ENCODE measurements around the gene PRICKLE2.

PRICKLE2 gene

DNA sequence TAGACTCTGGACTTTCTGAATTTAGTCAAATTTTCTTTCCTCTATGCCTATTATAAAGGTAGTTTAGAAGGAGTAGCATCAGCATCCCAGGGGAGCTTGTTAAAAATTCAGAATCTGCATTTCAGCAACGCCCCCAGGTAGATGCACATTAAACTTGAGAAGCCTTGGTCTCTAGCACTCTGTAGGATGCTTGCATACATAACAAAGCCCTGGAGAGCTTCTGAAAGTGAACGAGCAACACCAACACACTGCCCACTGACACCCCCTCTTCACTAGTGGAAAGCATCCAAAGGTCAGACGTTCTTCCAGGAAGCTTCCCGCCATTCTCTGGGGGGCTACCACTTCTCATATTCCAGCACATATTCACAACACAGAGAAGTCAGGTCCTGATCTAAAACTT, 6.5 kb downstream of the PRICKLE2 start:
- DNase-seq: no peak

DNA sequence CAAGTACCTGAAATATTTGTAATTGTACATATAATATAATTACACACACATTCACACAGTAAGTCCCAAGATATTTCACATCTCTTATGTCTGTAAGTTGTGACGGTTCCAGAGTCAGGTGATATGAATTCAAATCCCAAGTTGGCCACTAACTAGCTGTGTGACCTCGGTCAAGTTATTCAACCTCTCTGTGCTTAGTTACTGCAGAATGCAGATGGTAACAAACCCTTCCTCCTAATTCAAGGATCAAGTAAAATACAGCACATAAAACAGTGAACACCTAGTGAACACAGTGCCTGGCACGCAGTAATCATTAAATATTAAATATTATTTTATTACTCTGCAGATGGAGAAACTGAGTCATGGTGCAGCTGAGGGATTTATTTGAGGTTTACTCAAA, 6.9 kb downstream of the PRICKLE2 start:
- no peak for DNase-seq

DNA sequence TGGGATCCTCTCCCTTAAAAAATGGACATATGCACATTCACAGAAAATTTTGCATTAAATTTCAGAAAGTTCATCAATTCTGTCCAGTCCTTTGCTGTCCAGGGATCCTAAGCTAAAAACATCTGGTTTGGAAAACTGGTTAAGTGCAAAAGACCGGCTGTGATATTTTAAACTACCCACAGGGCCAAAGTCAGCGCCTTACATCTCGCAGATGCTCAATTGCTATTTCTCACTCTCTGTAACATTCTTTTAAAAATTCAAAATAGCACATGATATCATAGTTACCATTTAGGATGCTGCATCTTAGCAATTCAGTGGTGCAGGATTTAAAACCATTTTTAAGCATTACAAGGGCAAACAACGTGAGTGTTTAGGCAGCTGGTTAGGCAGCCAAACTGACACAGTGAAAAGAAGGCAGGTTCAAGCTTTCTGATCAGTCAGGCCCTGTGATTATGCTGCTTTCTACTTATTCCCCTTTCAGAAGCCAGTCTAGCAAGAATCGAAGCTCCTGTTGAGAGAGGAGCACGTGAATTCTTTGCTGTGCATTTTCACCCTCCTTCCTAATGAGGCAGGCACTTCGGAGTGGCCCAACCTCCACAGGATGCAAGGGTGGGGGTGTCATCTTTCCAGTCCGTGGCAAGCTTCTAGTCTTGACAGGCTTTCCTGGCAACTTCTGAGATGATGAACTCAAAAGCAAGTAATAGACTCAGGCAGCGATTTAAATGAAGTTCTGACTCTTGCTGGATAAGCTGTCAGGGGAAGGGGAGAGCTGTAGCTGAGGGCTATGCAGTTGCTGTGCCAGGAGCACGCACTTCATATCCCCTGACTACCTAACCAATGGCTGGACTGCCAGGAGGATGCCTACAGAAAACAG, 8.8 kb downstream of the PRICKLE2 start:
- DNase-seq: no peak

DNA sequence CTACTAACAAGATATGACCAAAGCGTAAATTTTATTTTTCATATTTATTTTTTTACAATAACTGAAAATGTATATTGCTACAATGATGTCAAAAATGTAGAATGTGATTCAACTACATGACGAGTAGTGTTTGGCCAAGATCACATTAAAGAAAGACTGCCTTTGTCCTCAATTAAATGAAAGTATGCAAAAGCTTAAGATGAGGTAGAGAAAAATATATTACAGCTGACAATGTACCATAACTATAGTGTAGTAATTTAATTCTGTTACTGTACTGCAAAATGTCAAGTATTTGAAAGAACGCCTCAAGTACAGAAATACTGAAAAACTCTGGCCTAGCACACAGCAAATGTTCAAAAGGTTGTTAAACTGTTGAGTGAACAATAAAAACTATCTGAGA, 9.7 kb downstream of the PRICKLE2 start:
- DNase-seq: no peak

DNA sequence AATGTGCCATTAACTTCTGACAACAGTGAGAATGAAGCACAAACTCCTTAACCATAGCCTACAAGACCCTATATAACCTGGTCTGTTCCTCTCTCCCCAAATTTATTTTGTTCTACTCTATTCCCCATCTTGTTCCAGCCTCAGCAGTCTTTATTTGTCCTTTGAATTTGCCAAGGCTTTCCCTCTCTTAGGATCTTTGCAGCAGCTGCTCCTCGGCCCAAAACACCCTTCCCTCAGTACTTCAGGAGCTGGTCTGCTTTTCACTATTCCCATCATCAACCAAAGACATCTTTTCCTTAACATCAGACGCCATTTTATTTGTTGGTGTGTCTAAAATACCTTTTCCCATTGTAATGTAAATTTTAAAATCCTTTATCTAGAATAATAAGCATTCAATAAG, 10.2 kb downstream of the PRICKLE2 start:
- DNase-seq: no peak

DNA sequence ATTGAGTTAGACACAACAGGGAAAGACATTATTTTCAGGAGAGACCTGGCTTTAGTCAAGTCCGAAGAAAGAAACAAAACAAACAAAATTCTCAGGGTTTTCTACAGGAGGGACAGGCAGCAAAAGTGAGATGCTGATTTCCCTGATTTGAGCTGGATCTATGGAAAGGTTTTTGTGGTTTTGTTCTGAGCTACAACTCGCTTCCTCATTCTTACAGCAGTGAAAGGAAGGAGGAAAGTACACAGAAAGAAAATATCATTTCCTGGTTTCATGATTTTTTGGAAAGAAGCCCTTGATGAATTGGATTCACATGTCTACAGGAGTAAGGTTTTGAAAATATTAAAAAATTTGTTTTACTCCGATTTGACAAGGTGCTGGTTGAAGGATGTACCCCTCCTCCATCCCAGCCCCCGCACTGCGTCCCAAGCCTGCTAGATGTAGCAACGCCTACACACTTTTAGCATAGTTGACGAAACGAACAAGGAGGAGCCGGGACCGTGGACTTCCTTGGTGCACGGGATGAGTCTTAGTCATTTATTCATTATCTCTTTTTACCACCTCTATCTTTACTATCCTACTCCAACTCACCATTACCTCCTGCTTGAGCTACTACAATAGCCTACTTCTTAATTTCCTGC, 10.8 kb downstream of the PRICKLE2 start:
- no peak for DNase-seq

DNA sequence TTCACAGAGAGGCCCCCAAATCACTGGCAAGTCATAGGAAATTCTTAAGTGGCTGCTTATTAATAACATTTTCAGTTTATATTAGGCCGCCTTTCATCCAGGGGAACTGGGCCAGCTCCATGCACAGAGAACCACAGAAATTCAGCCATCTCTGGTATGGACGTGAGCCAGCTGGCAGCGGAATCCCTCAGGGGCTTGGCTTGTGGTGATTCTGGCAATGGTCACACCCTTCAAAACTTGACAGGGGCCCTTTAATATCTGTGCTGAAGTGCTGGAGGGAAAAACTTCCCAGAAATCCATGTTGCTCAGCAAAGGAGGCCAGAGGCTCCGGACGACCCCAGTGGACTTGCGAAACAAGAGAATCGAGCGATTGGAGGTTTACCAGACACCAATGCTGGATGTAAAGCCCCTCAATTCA, 11.3 kb downstream of the PRICKLE2 start:
- no peak for DNase-seq

DNA sequence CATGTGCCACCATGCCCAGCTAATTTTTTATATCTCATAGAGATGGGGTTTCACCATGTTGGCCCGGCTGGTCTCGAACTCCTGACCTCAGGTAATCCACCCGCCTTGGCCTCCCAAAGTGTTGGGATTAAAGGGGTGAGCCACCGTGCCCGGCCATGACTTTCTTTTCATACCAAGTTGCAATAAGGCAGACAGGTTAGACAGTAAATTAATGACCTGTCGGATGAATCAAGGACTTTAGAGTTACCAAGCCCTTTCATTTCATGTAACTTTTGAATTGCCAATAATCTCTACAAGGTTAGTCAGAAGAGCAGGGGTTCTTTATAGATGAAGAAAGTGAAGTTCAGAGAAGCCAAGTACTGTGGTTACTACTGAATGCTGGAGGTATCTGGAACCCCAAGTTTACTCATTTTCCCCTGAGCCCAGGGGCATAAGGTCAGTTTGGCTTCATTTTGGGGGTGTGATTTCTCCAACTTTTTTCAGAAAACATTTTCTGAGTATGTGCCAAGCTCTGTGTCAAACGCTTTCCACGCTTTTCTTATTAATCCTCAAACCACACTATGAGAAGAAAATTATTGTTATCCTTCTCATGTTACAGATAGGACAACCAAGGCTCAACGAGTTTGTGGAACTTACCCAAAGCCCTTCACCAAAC, 11.9 kb downstream of the PRICKLE2 start:
- no peak for DNase-seq

DNA sequence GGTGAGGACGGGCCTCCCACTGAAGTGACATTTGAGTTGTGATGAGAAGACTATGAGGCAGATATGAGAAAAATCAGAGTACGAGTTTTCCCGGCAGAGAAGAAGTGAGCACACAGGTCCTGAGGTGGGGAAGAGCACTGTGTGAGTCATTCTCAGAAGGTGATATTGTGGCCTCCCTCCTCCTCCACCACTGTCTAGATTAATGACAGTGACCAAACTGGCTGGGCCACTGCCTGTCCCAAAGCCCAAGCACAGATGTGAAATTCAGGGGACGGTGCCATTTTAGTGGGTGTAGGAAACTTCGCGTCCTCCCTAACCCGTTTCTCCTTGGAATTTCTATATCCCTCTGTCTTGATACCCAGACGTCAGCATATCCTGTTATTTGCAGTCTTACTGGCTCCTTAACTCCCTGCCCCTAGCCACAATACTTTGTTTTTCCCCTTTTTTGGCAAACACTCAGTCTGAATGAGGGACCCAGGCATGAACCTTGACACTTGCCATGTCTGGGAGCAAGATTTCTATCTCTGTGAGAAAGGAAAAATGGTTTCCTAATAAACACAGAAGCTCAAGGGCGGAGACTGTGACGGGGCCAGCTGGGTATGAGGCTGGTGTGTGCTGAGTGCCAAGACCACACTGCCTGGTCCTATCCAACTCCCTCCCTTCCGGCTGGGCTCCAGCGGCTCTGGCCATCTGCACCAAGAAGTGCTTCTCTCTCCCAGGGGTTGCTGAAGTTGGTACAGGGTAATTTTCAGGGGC, 15.2 kb downstream of the PRICKLE2 start:
- no peak for DNase-seq

DNA sequence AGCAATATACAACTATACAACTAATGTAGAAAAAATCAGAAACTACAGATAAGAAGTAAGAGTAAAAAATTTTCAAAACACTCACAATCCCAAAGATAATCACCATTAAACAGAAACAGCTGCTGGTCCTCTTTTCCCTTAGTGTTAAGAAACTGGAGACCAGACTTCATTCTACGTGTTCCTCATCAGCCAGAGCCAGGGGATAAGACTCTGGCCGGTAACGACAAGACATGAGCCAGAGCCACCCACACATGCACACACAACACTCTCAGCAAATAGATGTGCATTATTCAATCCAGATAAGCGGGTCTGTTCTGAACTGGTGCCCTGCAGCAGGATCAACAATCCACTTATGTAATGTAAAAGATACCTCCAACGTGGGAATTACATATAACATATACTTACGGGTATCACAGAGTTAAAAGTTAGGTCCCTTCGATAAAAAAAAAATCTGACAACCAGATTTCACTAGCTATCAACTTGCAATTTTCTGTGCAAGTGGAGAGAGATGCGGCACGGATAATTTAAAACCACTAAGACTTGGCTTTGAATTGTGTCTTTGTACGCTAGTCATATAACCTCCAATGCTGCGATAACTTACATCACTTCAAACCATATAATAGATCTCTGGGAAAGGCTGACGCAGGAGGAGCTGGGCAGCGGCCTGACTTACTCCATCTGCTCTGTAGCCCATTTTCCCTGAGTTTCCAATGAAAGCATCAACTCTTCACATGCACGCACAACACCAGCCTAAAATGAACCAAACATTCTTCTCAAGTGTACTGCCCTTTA, 17.8 kb downstream of the PRICKLE2 start:
- no peak for DNase-seq

DNA sequence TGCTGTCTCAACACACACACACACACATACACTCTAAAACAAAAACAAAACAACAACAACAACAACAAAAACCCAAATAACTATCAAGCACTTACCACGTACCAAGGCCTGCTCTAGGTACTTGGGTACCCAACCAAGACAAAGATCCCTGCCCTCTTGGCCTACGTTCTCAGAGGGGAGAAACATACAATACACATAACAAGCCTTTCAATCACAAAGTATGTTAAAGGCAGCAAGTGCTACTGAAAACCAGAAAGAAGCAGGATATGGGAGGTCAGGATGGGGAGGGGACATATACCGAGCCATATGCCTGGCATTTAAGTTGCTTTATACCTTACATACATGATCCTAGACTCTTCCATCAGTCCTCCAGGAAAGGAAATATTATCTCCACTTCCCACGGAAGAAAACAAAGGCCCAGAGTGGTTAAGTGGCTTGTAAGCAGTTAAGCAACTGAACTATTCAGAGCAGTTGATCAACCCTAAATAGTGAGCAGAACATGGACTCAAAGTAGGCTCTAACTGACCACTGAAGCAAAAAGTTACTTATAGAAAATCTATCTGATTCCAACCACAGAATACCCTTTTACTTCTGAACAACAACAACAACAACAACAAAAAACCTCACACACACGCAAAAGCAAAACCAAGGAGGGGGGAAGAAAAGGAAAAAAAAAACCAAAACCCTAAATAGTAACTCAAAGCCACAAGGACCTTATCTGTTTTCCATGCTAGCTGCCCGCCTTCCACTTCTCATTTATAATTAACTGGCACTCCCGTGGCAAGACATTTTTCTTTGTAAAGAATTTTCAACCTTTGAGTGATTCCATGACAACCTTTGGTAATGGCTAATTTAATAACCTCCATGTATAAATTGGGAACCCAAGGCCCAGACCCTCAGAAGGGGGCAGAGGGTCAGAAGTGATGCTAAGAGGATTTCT, 21.0 kb downstream of the PRICKLE2 start:
- DNase-seq: no peak

DNA sequence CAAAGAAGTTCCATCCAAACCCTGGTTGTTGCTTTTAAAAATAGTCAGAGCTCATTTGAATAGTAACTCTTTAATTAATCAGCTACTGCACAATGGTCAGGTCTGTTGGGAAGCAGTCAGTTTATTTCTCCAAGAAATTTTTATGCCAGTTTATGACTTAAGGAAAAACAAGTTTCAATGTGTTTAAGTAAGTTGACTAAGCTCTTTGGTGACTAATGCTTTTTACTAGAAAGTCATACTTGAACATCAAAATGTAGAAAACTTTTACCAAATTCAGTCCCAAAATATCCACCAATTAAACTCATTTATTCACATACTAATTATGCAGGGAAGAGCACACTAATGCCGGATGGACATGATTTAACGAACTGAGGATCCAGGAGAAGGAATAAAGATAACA, 22.1 kb downstream of the PRICKLE2 start:
- DNase-seq: no peak

DNA sequence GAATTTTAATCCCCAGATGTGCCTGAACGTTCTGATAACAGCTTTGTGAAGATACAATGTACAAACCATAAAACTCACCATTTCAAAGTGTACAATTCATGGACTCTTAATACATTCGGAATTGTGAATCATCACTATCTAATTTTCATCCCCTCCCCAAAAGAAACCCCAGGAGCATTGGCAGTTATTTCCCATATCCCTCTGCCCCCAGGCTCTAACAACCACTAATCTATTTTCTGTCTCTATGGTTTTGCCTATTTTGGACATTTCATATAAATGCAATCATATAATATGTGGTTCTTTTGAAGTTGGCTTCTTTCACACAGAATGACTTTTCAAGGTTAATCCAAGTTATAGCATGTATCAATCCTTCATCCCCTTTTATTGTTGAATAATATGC, 25.3 kb downstream of the PRICKLE2 start:
- no peak for DNase-seq

DNA sequence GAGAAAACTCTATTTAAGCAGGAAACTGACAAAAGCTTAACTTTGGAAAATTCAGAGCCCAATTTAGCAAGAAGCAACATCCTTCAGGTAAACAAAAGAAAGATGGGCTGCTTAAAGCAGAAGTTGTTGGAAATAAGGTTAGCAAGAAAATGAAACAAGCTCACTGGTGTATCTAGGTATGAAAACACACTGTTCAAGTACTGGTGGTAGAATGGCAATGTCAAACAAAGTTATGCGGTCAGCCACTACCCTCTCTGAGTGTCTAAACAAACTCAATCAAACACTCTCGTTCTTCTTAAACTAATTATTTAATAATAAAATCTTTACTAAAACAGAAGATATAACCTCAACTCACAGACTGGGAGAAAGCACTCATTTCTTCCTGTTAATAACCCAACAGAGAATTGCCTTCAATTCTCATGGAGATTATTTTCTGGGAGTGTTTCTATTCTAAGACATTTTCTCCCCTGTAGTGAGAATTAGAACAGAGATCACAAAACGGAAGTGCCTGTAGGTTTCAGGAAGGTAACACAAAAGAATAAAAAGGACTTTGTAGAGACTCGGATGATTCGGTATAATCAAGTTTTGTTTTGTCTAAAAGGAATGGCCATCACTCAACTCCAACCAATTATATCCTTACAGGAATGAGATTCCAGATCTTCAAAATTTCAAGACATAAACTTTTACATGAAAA, 28.9 kb downstream of the PRICKLE2 start:
- DNase-seq: no peak

DNA sequence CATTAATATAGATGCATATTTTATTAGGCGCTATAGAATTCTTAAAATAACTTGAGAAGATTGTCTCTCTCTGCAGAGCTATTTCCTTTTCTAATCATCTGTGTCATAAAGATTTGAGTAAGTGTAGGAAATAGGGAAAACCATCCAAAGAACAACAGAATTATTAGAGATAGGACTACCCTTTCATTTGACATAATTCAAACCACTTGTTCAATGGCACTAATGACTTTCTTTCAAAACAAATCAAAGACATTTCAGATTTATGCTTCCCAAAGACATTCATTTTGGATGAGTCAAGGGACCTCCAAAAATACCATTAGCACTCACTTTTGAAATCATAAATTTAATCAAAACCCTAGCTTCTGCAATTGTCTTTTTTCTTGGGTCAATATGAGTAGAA, 29.5 kb downstream of the PRICKLE2 start:
- no peak for DNase-seq

DNA sequence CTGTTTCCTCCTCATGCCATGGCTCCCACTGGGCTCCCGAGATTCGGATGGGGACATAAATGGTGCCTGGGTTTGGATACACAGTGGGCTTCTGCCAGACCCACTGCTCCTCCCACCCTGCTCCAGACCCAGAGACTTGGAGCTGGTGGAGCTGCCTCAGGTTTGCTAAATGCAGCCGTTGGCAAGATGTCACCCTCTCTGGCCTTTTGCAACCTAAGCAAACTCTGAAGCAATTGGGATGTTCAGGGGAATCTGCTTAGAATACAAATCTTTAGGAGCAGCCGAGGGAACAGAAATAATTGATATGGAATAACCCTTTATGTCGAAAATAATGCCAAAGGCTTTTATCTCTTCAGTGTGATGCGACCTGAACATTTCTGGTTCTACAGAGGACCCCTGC, 33.4 kb downstream of the PRICKLE2 start:
- no peak for DNase-seq

DNA sequence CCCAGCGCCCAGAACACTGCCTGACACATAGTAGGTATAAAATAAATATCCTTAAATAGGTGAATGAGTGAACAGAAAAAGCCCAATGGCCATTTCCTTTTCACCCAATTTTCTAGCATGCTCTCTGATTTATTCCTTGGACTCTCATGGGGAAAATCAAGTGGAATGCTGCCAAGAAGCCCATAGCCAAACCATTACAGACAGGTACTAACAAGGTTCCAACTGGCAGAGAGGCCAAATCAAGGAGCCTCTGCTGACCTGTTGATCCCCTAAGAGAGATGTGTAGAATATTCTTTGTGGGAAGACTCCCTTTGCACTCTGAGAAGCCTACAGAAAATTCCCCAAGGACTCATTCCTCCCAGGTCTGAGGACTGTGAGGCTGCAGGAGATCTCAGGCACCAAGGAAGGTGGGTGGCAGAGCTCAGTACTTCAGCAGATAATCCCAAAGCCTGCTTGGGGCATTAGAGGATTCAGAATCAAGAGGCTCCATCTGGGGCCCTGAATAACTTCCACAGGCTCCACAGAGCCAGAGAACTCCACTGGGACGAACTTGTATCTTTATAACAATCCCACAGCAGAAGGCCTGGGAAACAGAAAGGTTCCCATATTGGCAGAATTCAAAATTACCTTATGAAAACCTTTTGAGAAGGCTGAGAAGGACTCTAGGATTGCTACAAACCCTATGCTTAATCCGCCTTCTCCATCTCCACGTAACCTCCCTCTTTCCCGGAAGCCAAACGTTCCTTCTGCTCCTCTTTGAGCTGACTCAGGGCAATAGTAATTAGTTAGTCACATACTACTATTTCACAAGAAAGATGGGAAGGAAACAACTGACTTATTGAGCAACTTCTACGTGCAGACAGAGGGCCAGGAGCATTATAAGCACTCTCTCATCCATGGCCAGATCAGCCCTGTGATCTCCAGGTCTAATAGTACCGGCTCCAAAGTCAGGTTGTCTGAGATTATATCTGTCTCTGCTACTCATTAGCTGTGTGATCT, 34.5 kb downstream of the PRICKLE2 start:
- no peak for DNase-seq

DNA sequence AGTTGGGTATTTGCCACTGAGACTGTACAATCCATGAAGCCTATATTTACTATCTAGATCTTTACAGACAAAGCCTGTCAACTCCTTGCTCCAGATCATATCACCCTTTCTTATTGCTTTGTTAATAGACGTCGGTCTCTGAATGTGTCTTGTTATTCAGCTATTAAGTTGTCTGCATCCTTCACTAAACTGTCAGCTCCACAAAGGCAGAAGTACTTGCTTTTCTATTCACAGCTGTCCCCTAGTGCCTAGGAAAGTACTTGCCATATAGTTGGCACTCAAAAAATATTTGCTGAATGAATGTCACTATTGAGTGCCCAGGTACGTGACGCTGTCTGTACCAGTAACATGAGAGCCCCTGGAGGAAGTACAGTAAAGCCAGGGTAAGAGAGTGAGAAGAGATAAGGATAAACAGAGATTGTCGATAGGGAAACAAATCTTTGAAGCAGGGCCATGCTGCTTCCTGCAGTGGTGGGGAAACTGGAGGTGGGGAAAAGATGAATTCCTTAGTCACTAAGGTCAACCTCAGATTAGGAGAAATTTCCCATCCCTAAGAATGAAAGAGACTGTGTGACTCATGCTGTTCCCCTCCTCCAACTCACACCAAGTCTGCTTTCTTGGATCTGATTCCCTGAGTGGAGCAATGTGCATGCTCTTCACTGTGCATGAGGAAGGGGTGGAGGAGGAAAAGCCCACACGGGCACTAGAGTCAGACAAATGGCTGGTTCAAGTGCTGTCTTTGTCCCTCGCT, 36.3 kb downstream of the PRICKLE2 start:
- DNase-seq: no peak

Measured in SHP77 treated with DMSO at 0.1 percent for 48 hours (cell line).